Right atrium auricular region (tissue), 2 donors: ENCODE measurements around the gene DQX1. TPM values are rescaled to one million over a fixed set of nuclear protein-coding genes. Genes with fewer than 3 reads are reported as not detected.
A peak's percentile ranks its signal among the peaks of the same experiment; 100 is the strongest.

Experiments
- DNase-seq: peaks from one replicate; pipeline ENCODE4 v3.0.0-alpha.2; 2019; ENCODE audit warnings: low spot score
- H3K27ac ChIP-seq, 2 donors: fragments of 200-600 bp; sonication (generic); 1 replicate in 1 of 2; 2 replicates in 1 of 2; pipeline ENCODE4 v1.5.1; 2016 to 2019
- H3K27me3 ChIP-seq, 2 donors: fragments of 200-600 bp; sonication (generic); one replicate each; pipeline versions ENCODE4 v1.5.1 to v1.6.0; 2017 to 2019
- H3K36me3 ChIP-seq: fragments of 200-600 bp; sonication (generic); one replicate; pipeline ENCODE4 v1.5.1; 2016
- H3K4me1 ChIP-seq, 2 donors: fragments of 200-600 bp; sonication (generic); one replicate each; pipeline versions ENCODE4 v1.5.1 to v1.6.0; 2017 to 2019
- H3K4me3 ChIP-seq, 2 donors: fragments of 200-600 bp; sonication (generic); 1 replicate in 1 of 2; 2 replicates in 1 of 2; pipeline ENCODE4 v1.5.1; 2017 to 2019; ENCODE audit warnings: mild to moderate bottlenecking in 1 of 2, moderate library complexity in 1 of 2
- H3K9me3 ChIP-seq, 2 donors: fragments of 200-600 bp; sonication (generic); one replicate each; pipeline ENCODE4 v1.5.1; 2019
- CTCF ChIP-seq, 2 donors: fragments of 200-600 bp; sonication (generic); IDR thresholded peaks; one replicate each; pipeline ENCODE4 v1.5.1; 2019; ENCODE audit warnings: antibody characterized with exemption in 2 of 2
- total RNA-seq, 2 donors: library from RNA; depleted of rRNA; stranded (reverse); fragments of >200 nt; gene quantifications; one replicate each; pipeline ENCODE4 v1.1.0, GENCODE V29; 2016

The DQX1 gene
- total RNA-seq, 2 donors from 2014 or later = not detected

GRCh38 chr2:74556159-74556558 is 30.1 kb upstream of the DQX1 start:
- H3K27ac ChIP-seq = no peak overlapping the region
- H3K4me3 ChIP-seq = no peak overlapping the region
- DNase-seq = no peak
- H3K36me3 ChIP-seq = no peaks in the 10 kb centered on the region
- no peak for TF ChIP-seq CTCF (IDR thresholded peaks at IDR 0.05)
- no peaks in the 10 kb centered on the region for H3K9me3 ChIP-seq
- H3K27me3 ChIP-seq = no peaks in the 10 kb centered on the region
- H3K4me1 ChIP-seq = peaks cover 0 to 17% of the 10 kb centered on the region in 2 donors

- H3K27me3 ChIP-seq = no peaks in the 10 kb centered on the region
- no peak for DNase-seq
- no peaks in the 10 kb centered on the region for H3K9me3 ChIP-seq
- peak overlapping the region; percentile 68 to 71 for H3K4me3 ChIP-seq
- H3K4me1 ChIP-seq = peaks cover 0 to 17% of the 10 kb centered on the region in 2 donors
- H3K27ac ChIP-seq = peak overlapping the region in 1 of 2 donors; percentile 89
- H3K36me3 ChIP-seq = no peaks in the 10 kb centered on the region
- TF ChIP-seq CTCF (IDR thresholded peaks at IDR 0.05) = no peak
Measured at GRCh38 chr2:74555610-74556103, 29.6 kb upstream of the DQX1 start.

- Histone ChIP-seq H3K9me3 (no peaks in the 10 kb centered on the region), H3K27ac (peak overlapping the region; percentile 85 to 89), H3K36me3 (no peaks in the 10 kb centered on the region), H3K27me3 (no peaks in the 10 kb centered on the region), H3K4me3 (peak overlapping the region; percentile 68 to 71), H3K4me1 (peaks cover 0 to 17% of the 10 kb centered on the region in 2 donors)
- no peak for DNase-seq
- TF ChIP-seq CTCF (IDR thresholded peaks at IDR 0.05) = no peak
Measured at GRCh38 chr2:74554820-74555531, 28.9 kb upstream of the DQX1 start.

- H3K27me3 ChIP-seq = no peaks in the 10 kb centered on the region
Measured at GRCh38 chr2:74553892-74554819, 28.1 kb upstream of the DQX1 start, which contains the start of the genes DOK1 and LOXL3. Gene DOK1, plus strand, starts transcription at chr2:74554720. Its CDS starts 35 bp downstream, at chr2:74554755. Gene LOXL3, minus strand, starts transcription at chr2:74553942. Its CDS starts 1,308 bp downstream, at chr2:74552634.

More at GRCh38 chr2:74553892-74554819, 28.1 kb upstream of the DQX1 start, which contains the start of the genes DOK1 and LOXL3:
- H3K9me3 ChIP-seq = no peaks in the 10 kb centered on the region
- H3K4me1 ChIP-seq = peaks cover 0 to 25% of the 10 kb centered on the region in 2 donors
- no peak for TF ChIP-seq CTCF (IDR thresholded peaks at IDR 0.05)
- peak; percentile 88 for DNase-seq
- H3K27ac ChIP-seq = peak within 1 kb of the TSS; percentile 85 to 89
- H3K36me3 ChIP-seq = no peaks in the 10 kb centered on the region
- H3K4me3 ChIP-seq = peak within 1 kb of the TSS; percentile 68 to 71
